Thoracic aorta (tissue), 2 donors: ENCODE measurements around the gene SUPT6H. TPM values are rescaled to one million over a fixed set of nuclear protein-coding genes. Genes with fewer than 3 reads are reported as not detected.
"Not testable (repeated sequence)": the region's sequence is repeated elsewhere in the genome, so short reads cannot be mapped to it uniquely, and the experiment has no call there.

ENCODE experiments used
- ATAC-seq: fragments of 150-250 bp; one replicate; pipeline ENCODE4 v1.8.0; 2017; ENCODE audit warnings: low read depth; ENCODE audit not compliant: insufficient number of reproducible peaks, low FRiP score
- DNase-seq: peaks from one replicate; pipeline ENCODE4 v3.0.0-alpha.2; 2020; ENCODE audit warnings: low spot score
- H3K27ac ChIP-seq, 2 donors: fragments of 200-600 bp; sonication (generic); 1 replicate in 1 of 2; 2 replicates in 1 of 2; pipeline ENCODE4 v1.5.1; 2016; ENCODE audit warnings: mild to moderate bottlenecking in 2 of 2, moderate library complexity in 2 of 2
- H3K27me3 ChIP-seq: fragments of 200-600 bp; sonication (generic); replicated peaks from 2 replicates; pipeline ENCODE4 v1.6.0; 2016; ENCODE audit warnings: mild to moderate bottlenecking; ENCODE audit not compliant: insufficient read depth
- H3K36me3 ChIP-seq: fragments of 200-600 bp; sonication (generic); one replicate; pipeline ENCODE4 v1.5.1; 2016
- H3K4me1 ChIP-seq, 2 donors: fragments of 200-600 bp; sonication (generic); 1 replicate in 1 of 2; 2 replicates in 1 of 2; pipeline versions ENCODE4 v1.5.1 to v1.6.0; 2016; ENCODE audit warnings: low read depth in 2 of 2, mild to moderate bottlenecking in 1 of 2; ENCODE audit not compliant: control insufficient read depth in 1 of 2
- H3K4me3 ChIP-seq: fragments of 200-600 bp; sonication (generic); 2 replicates; pipeline ENCODE4 v1.5.1; 2016; ENCODE audit warnings: mild to moderate bottlenecking
- H3K9me3 ChIP-seq: fragments of 200-600 bp; sonication (generic); 2 replicates; pipeline ENCODE4 v1.5.1; 2016
- CTCF ChIP-seq: fragments of 200-600 bp; sonication (generic); IDR thresholded peaks from one replicate; pipeline ENCODE4 v1.5.1; 2019; ENCODE audit warnings: antibody characterized with exemption
- total RNA-seq, 2 donors: library from RNA; depleted of rRNA; stranded (reverse); fragments of >200 nt; gene quantifications; one replicate each; pipeline versions ENCODE4 v1.1.0 to v1.2.3, GENCODE V29; 2016

The SUPT6H gene
- total RNA-seq, 2 donors from 2014 or later, result 45.6 to 133 TPM

- no peak for DNase-seq
- Histone ChIP-seq H3K4me3 (peak overlapping the region; percentile 80), H3K36me3 (peaks cover 37% of the 10 kb centered on the region), H3K27me3 (no peaks in the 10 kb centered on the region), H3K4me1 (peaks cover 29 to 56% of the 10 kb centered on the region in 2 donors), H3K9me3 (no peaks in the 10 kb centered on the region), H3K27ac (peak overlapping the region; percentile 94 to 98)
- no peak for ATAC-seq
- no peak for TF ChIP-seq CTCF
Measured at GRCh38 chr17:28718333-28719020, 56.5 kb downstream of the SUPT6H start.

GRCh38 chr17:28719021-28719433 lies 57.0 kb downstream of the SUPT6H start:
- DNase-seq (no peak), ATAC-seq (no peak)
- peak overlapping the region; percentile 94 to 98 for H3K27ac ChIP-seq
- H3K4me1 ChIP-seq, result peaks cover 29 to 56% of the 10 kb centered on the region in 2 donors
- no peak for TF ChIP-seq CTCF
- peaks cover 39% of the 10 kb centered on the region for H3K36me3 ChIP-seq
- H3K9me3 ChIP-seq, result no peaks in the 10 kb centered on the region
- H3K4me3 ChIP-seq, result peak overlapping the region; percentile 80
- no peaks in the 10 kb centered on the region for H3K27me3 ChIP-seq

GRCh38 chr17:28720247-28720996 lies 58.4 kb downstream of the SUPT6H start:
- no peak for ATAC-seq
- peaks cover 34% of the 10 kb centered on the region for H3K36me3 ChIP-seq
- H3K27ac ChIP-seq, result peak overlapping the region; percentile 94 to 98
- H3K27me3 ChIP-seq, result no peaks in the 10 kb centered on the region
- DNase-seq, result no peak
- TF ChIP-seq CTCF, result no peak
- no peaks in the 10 kb centered on the region for H3K9me3 ChIP-seq
- peaks cover 32 to 59% of the 10 kb centered on the region in 2 donors for H3K4me1 ChIP-seq
- H3K4me3 ChIP-seq, result peak overlapping the region; percentile 80

GRCh38 chr17:28720997-28721329 lies 59.0 kb downstream of the SUPT6H start:
- not testable (repeated sequence) for ATAC-seq, H3K9me3 ChIP-seq, DNase-seq, H3K27ac ChIP-seq, H3K27me3 ChIP-seq
- peak overlapping the region; percentile 80 for H3K4me3 ChIP-seq
- H3K36me3 ChIP-seq, result peaks cover 29% of the 10 kb centered on the region
- peaks cover 34 to 59% of the 10 kb centered on the region in 2 donors for H3K4me1 ChIP-seq

DNA sequence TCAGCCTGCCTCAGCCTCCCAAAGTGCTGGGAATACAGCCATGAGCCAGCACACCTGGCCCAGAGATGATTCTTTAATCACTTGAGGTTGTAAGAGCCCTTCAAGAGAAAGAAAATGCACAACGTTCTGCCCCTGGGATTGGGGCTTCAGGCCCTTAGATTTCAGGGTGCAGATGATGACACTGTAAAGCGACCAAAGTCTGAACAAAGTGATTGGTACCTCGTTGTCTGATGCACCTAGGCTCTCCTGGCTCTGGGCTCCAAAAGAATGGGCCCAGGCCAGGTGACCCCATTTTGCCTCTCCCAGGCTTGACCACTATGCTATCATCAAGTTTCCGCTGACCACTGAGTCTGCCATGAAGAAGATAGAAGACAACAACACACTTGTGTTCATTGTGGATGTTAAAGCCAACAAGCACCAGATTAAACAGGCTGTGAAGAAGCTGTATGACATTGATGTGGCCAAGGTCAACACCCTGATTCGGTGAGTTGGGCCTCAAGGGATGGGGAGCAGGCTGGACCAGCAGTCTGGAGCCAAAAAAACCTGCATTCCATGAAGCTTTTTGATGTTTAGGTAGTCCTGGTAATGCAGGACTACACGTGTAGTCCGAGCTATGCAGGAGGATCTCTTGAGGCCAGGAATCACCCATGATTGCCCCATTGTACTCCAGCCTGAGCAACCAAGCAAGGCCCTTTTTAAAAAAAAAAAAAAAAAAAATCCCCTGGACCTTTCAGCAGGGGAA lies 60.6 kb downstream of the SUPT6H start:
- peaks cover 29% of the 10 kb centered on the region for H3K36me3 ChIP-seq
- no peak for DNase-seq
- no peak overlapping the region for H3K27ac ChIP-seq
- no peaks in the 10 kb centered on the region for H3K9me3 ChIP-seq
- no peaks in the 10 kb centered on the region for H3K27me3 ChIP-seq
- H3K4me1 ChIP-seq, result peaks cover 37 to 53% of the 10 kb centered on the region in 2 donors
- no peak overlapping the region for H3K4me3 ChIP-seq
- no peak for ATAC-seq
- TF ChIP-seq CTCF, result no peak
